HUES64 (cell line): Measurements from ENCODE around the gene SMYD3.
A peak's percentile ranks its signal among the peaks of the same experiment; 100 is the strongest.

Experiments
- H3K27ac ChIP-seq: 2 replicates; pipeline ENCODE4 v1.7.0; 2013; ENCODE audit warnings: low read depth, low read length, inconsistent platforms
- H3K27me3 ChIP-seq: 2 replicates; pipeline ENCODE4 v1.6.1; 2013; ENCODE audit warnings: mild to moderate bottlenecking, low read length; ENCODE audit not compliant: insufficient read depth
- H3K36me3 ChIP-seq: 2 replicates; pipeline ENCODE4 v1.6.1; 2013; ENCODE audit warnings: mild to moderate bottlenecking, low read length; ENCODE audit not compliant: insufficient read depth
- H3K4me1 ChIP-seq: 2 replicates; pipeline ENCODE4 v1.6.1; 2013; ENCODE audit warnings: mild to moderate bottlenecking, low read length, moderate library complexity; ENCODE audit not compliant: insufficient read depth
- H3K4me3 ChIP-seq: 2 replicates; pipeline ENCODE4 v1.5.1; 2013; ENCODE audit warnings: mild to moderate bottlenecking, low read length, moderate library complexity
- H3K9ac ChIP-seq: 2 replicates; pipeline ENCODE4 v1.6.1; 2013; ENCODE audit warnings: mild to moderate bottlenecking, low read depth, low read length
- H3K9me3 ChIP-seq: 2 replicates; pipeline ENCODE4 v1.6.1; 2013; ENCODE audit warnings: low read depth, low read length; ENCODE audit not compliant: insufficient read depth
- WGBS: fragments of 150-250, 120-280 bp; methylation state at CpG from one replicate; pipeline ENCODE4 v1.1.7; 2013; ENCODE audit warnings: missing lambda C conversion rate; 5-methylcytosine and 5-hydroxymethylcytosine counted together

SMYD3 gene

GRCh38 chr1:245771511-245772281, 735.4 kb downstream of the SMYD3 start:
- H3K36me3 ChIP-seq, result no peaks in the 10 kb centered on the region
- WGBS, result 94% methylated on average over 5 of the region's 5 CpGs
- no peaks in the 10 kb centered on the region for H3K27me3 ChIP-seq
- H3K9me3 ChIP-seq, result no peaks in the 10 kb centered on the region
- peaks cover 11% of the 10 kb centered on the region for H3K4me1 ChIP-seq
- no peak overlapping the region for H3K27ac ChIP-seq
- H3K9ac ChIP-seq, result no peak overlapping the region
- H3K4me3 ChIP-seq, result no peak overlapping the region

- H3K27ac ChIP-seq, result no peak overlapping the region
- H3K36me3 ChIP-seq, result no peaks in the 10 kb centered on the region
- no peaks in the 10 kb centered on the region for H3K9me3 ChIP-seq
- no peaks in the 10 kb centered on the region; the same call in 1 of the 2 replicates for H3K4me1 ChIP-seq
- no peak overlapping the region for H3K4me3 ChIP-seq
- 100% methylated on average over 1 of the region's 2 CpGs for WGBS
- H3K9ac ChIP-seq, result no peak overlapping the region
- no peaks in the 10 kb centered on the region for H3K27me3 ChIP-seq
These were observed 736.9 kb downstream of the SMYD3 start for GRCh38 chr1:245770156-245770555.

- WGBS, result 85% methylated on average over 3 of the region's 4 CpGs
- H3K27me3 ChIP-seq, result no peaks in the 10 kb centered on the region
- H3K9ac ChIP-seq, result no peak overlapping the region
- H3K4me3 ChIP-seq, result no peak overlapping the region
- no peaks in the 10 kb centered on the region for H3K36me3 ChIP-seq
- H3K4me1 ChIP-seq, result peaks cover 9% of the 10 kb centered on the region; the same call in 1 of the 2 replicates
- H3K9me3 ChIP-seq, result no peaks in the 10 kb centered on the region
- no peak overlapping the region for H3K27ac ChIP-seq
These were observed 738.5 kb downstream of the SMYD3 start for GRCh38 chr1:245768596-245768995.

- Histone ChIP-seq H3K9ac (no peak overlapping the region), H3K9me3 (no peaks in the 10 kb centered on the region), H3K27ac (no peak overlapping the region), H3K27me3 (no peaks in the 10 kb centered on the region), H3K4me3 (no peak overlapping the region), H3K4me1 (peaks cover 14% of the 10 kb centered on the region; the same call in 1 of the 2 replicates), H3K36me3 (no peaks in the 10 kb centered on the region)
- 95% methylated on average over 10 of the region's 10 CpGs for WGBS
These were observed 741.7 kb downstream of the SMYD3 start for GRCh38 chr1:245765230-245766000.

GRCh38 chr1:245763873-245764331, 743.2 kb downstream of the SMYD3 start:
- Histone ChIP-seq H3K27ac (0 out of 2 replicates have a peak overlapping the region, but pooled peaks have one; percentile 10), H3K4me1 (peaks cover 14% of the 10 kb centered on the region; the same call in 1 of the 2 replicates), H3K36me3 (no peaks in the 10 kb centered on the region), H3K9ac (no peak overlapping the region), H3K9me3 (no peaks in the 10 kb centered on the region), H3K4me3 (no peak overlapping the region), H3K27me3 (no peaks in the 10 kb centered on the region)
- 62% methylated on average over 5 of the region's 5 CpGs for WGBS

- no peaks in the 10 kb centered on the region for H3K36me3 ChIP-seq
- no peaks in the 10 kb centered on the region for H3K27me3 ChIP-seq
- H3K9me3 ChIP-seq, result no peaks in the 10 kb centered on the region
- WGBS, result 80% methylated on average over 19 of the region's 19 CpGs
- H3K4me3 ChIP-seq, result no peak overlapping the region
- H3K4me1 ChIP-seq, result peaks cover 14% of the 10 kb centered on the region; the same call in 1 of the 2 replicates
- no peak overlapping the region for H3K27ac ChIP-seq
- no peak overlapping the region for H3K9ac ChIP-seq
These were observed 744.6 kb downstream of the SMYD3 start for GRCh38 chr1:245762396-245762910.

- H3K27ac ChIP-seq, result no peak overlapping the region
- H3K4me3 ChIP-seq, result no peak overlapping the region
- peaks cover 14% of the 10 kb centered on the region; the same call in 1 of the 2 replicates for H3K4me1 ChIP-seq
- H3K9ac ChIP-seq, result no peak overlapping the region
- H3K27me3 ChIP-seq, result no peaks in the 10 kb centered on the region
- H3K9me3 ChIP-seq, result no peaks in the 10 kb centered on the region
- 94% methylated on average over 4 of the region's 4 CpGs for WGBS
- no peaks in the 10 kb centered on the region for H3K36me3 ChIP-seq
These were observed 746.8 kb downstream of the SMYD3 start for GRCh38 chr1:245760301-245760700.

GRCh38 chr1:245754463-245754961, 752.6 kb downstream of the SMYD3 start:
- no peaks in the 10 kb centered on the region for H3K27me3 ChIP-seq
- H3K27ac ChIP-seq, result no peak overlapping the region
- H3K36me3 ChIP-seq, result no peaks in the 10 kb centered on the region
- 88% methylated on average over 3 of the region's 3 CpGs for WGBS
- peaks cover 9% of the 10 kb centered on the region; the same call in 1 of the 2 replicates for H3K4me1 ChIP-seq
- no peak overlapping the region for H3K4me3 ChIP-seq
- H3K9ac ChIP-seq, result no peak overlapping the region
- no peaks in the 10 kb centered on the region for H3K9me3 ChIP-seq

- Histone ChIP-seq H3K9me3 (no peaks in the 10 kb centered on the region), H3K9ac (no peak overlapping the region), H3K4me1 (peaks cover 9% of the 10 kb centered on the region; the same call in 1 of the 2 replicates), H3K27ac (no peak overlapping the region), H3K36me3 (no peaks in the 10 kb centered on the region), H3K4me3 (no peak overlapping the region), H3K27me3 (no peaks in the 10 kb centered on the region)
- WGBS, result 86% methylated on average over 2 of the region's 2 CpGs
These were observed 753.3 kb downstream of the SMYD3 start for GRCh38 chr1:245753807-245754206.

GRCh38 chr1:245752561-245752960, 754.5 kb downstream of the SMYD3 start:
- no peak overlapping the region for H3K27ac ChIP-seq
- H3K36me3 ChIP-seq, result no peaks in the 10 kb centered on the region
- H3K4me1 ChIP-seq, result peaks cover 9% of the 10 kb centered on the region; the same call in 1 of the 2 replicates
- WGBS, result 94% methylated on average over 3 of the region's 3 CpGs
- H3K4me3 ChIP-seq, result no peak overlapping the region
- H3K27me3 ChIP-seq, result no peaks in the 10 kb centered on the region
- no peaks in the 10 kb centered on the region for H3K9me3 ChIP-seq
- no peak overlapping the region for H3K9ac ChIP-seq
